GM12891 (cell line): ENCODE results near the gene CLTB.

Source experiments
- PAX5 ChIP-seq: IDR thresholded peaks from 2 replicates; pipeline ENCODE4 v1.6.1; 2011; ENCODE audit warnings: low read length, moderate library complexity, mild to moderate bottlenecking; ENCODE audit not compliant: insufficient read depth, severe bottlenecking
- POLR2A ChIP-seq: IDR thresholded peaks from 2 replicates; pipeline ENCODE4 v1.6.1; 2011; ENCODE audit warnings: low read depth, low read length, control low read depth
- POU2F2 ChIP-seq: IDR thresholded peaks from 2 replicates; pipeline ENCODE4 v1.6.1; 2011; ENCODE audit warnings: low read depth, mild to moderate bottlenecking, control low read depth, low read length, moderate library complexity
- SPI1 ChIP-seq: IDR thresholded peaks from 2 replicates; pipeline ENCODE4 v1.6.1; 2011; ENCODE audit warnings: low read depth, low read length, control low read depth

DNA sequence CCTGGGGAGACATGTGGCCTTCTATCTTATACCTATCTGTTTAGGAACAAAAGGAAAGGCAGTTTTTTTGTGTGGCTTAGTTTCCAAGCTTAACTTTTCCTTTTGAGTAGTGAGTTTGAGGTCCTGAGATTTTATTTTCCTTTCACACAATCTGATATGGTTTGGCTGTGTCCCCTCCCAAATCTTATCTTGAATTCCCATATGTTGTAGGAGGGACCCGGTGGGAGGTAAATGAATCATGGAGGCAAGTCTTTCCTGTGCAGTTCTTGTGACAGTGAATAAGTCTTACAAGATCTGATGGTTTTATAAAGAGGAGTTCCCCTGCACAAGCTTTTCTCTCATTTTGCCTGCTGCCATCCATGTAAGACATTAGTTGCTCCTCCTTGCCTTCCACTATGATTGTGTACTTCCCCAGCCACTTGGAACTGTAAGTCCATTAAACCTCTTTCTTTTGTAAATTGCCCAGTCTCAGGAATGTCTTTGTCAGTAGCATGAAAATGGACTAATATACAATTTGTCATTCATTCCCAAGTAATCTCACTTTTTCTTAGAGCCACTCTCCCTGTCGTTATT, 4.7 kb upstream of the CLTB start:
- TF ChIP-seq POLR2A (no peak), SPI1 (no peak), POU2F2 (no peak), PAX5 (no peak)
